WTC11 (cell line): ENCODE measurements around the gene FAM53B. TPM values are rescaled to one million over a fixed set of nuclear protein-coding genes. Genes with fewer than 3 reads are reported as not detected.
A peak's percentile ranks its signal among the peaks of the same experiment; 100 is the strongest.

Source experiments
- ATAC-seq: fragments of 200-7000 bp; cut with Tn5 transposase; 2 replicates; pipeline ENCODE4 v1.10.0; 2021; ENCODE audit warnings: mild to moderate bottlenecking, moderate library complexity
- CTCF ChIA-PET: fragments of 300-600 bp; sonication (Branson Sonifier 250); formaldehyde crosslinking; loops from one replicate; lab custom pipeline; 2021; ENCODE audit warnings: antibody characterized with exemption; lab: Charles Lee
- POLR2A ChIA-PET: fragments of 350-600 bp; sonication (Branson Sonifier 250); formaldehyde crosslinking; loops from one replicate; lab custom pipeline; 2021; ENCODE audit warnings: antibody characterized with exemption; lab: Charles Lee
- DNase-seq: peaks from one replicate; pipeline ENCODE4 v3.0.0; 2021; ENCODE audit warnings: low spot score
- H3K27ac Mint-ChIP-seq: 2 replicates; pipeline ENCODE4 v1.8.0; 2021; ENCODE audit warnings: mixed read lengths
- H3K27me3 Mint-ChIP-seq: 2 replicates; pipeline ENCODE4 v1.8.0; 2021; ENCODE audit warnings: low read depth, mild to moderate bottlenecking, moderate library complexity, mixed read lengths
- H3K36me3 Mint-ChIP-seq: 2 replicates; pipeline ENCODE4 v1.8.0; 2021; ENCODE audit warnings: mixed read lengths
- H3K4me1 Mint-ChIP-seq: 2 replicates; pipeline ENCODE4 v1.8.0; 2022; ENCODE audit warnings: mixed read lengths
- H3K4me3 Mint-ChIP-seq: 2 replicates; pipeline ENCODE4 v1.8.0; 2021; ENCODE audit warnings: mild to moderate bottlenecking, moderate library complexity, mixed read lengths
- H3K9me3 Mint-ChIP-seq: 2 replicates; pipeline ENCODE4 v1.8.0; 2021; ENCODE audit warnings: mixed read lengths
- ELF4 ChIP-seq: sonication (generic); formaldehyde crosslinking; IDR thresholded peaks from 2 replicates; pipeline ENCODE4 v1.8.1; 2022; ENCODE audit warnings: low read depth, mild to moderate bottlenecking, moderate library complexity, missing genetic modification reagents
- ETV6 ChIP-seq: sonication (generic); formaldehyde crosslinking; IDR thresholded peaks from 2 replicates; pipeline ENCODE4 v1.8.1; 2022; ENCODE audit warnings: mild to moderate bottlenecking, missing genetic modification reagents
- SMAD3 ChIP-seq: sonication (generic); formaldehyde crosslinking; IDR thresholded peaks from 2 replicates; pipeline ENCODE4 v1.8.0; 2022; ENCODE audit warnings: missing genetic modification reagents, mild to moderate bottlenecking, borderline replicate concordance
- SOX15 ChIP-seq: fragments of 250-450 bp; sonication (Bioruptor Pico); IDR thresholded peaks from 2 replicates; pipeline ENCODE4 v1.9.0; 2021; ENCODE audit warnings: mild to moderate bottlenecking
- SP1 ChIP-seq: sonication (generic); formaldehyde crosslinking; conservative IDR thresholded peaks from 2 replicates; pipeline ENCODE4 v1.8.1; 2022; ENCODE audit warnings: missing genetic modification reagents
- TEAD1 ChIP-seq: sonication (generic); formaldehyde crosslinking; IDR thresholded peaks from 2 replicates; pipeline ENCODE4 v1.8.0; 2022; ENCODE audit warnings: mild to moderate bottlenecking, missing genetic modification reagents
- ZNF396 ChIP-seq: fragments of 250-450 bp; sonication (Bioruptor Pico); IDR thresholded peaks from 2 replicates; pipeline ENCODE4 v1.8.0; 2021; ENCODE audit warnings: mild to moderate bottlenecking, moderate library complexity, borderline replicate concordance
- ZNF416 ChIP-seq: fragments of 250-450 bp; sonication (Bioruptor Pico); IDR thresholded peaks from 2 replicates; pipeline ENCODE4 v1.9.0; 2021; ENCODE audit warnings: mild to moderate bottlenecking, inconsistent platforms
- ZNF423 ChIP-seq: fragments of 250-450 bp; sonication (Bioruptor Pico); IDR thresholded peaks from 2 replicates; pipeline ENCODE4 v2.1.2; 2022; ENCODE audit warnings: mild to moderate bottlenecking, moderate library complexity
- total RNA-seq: library from RNA; stranded (reverse); gene quantifications from 3 replicates; pipeline ENCODE4 v1.2.3, GENCODE V29; 2021
- TF ChIP-seq, protein P1 (sequence below): sonication (generic); formaldehyde crosslinking; IDR thresholded peaks from 2 replicates; pipeline ENCODE4 v1.8.0; 2022; ENCODE audit warnings: missing genetic modification reagents
- TF ChIP-seq, protein P2 (sequence below): sonication (generic); formaldehyde crosslinking; IDR thresholded peaks from 2 replicates; pipeline ENCODE4 v1.8.1; 2023; ENCODE audit warnings: mild to moderate bottlenecking, missing genetic modification reagents, moderate library complexity
- TF ChIP-seq, protein P3 (sequence below): fragments of 250-450 bp; sonication (Bioruptor Pico); IDR thresholded peaks from 2 replicates; pipeline ENCODE4 v1.8.0; 2021; ENCODE audit warnings: mild to moderate bottlenecking
- TF ChIP-seq, protein P4 (sequence below): fragments of 250-450 bp; sonication (Bioruptor Pico); IDR thresholded peaks from 2 replicates; pipeline ENCODE4 v2.1.2; 2022; ENCODE audit warnings: mild to moderate bottlenecking, moderate library complexity
- TF ChIP-seq, protein P5 (sequence below): sonication (generic); formaldehyde crosslinking; IDR thresholded peaks from 2 replicates; pipeline ENCODE4 v1.8.0; 2022; ENCODE audit warnings: mild to moderate bottlenecking, missing genetic modification reagents
- TF ChIP-seq, protein P6 (sequence below): sonication (generic); formaldehyde crosslinking; IDR thresholded peaks from 2 replicates; pipeline ENCODE4 v1.8.1; 2022; ENCODE audit warnings: low read depth, mild to moderate bottlenecking, moderate library complexity, missing genetic modification reagents, borderline replicate concordance
- TF ChIP-seq, protein P7 (sequence below): sonication (generic); formaldehyde crosslinking; IDR thresholded peaks from 2 replicates; pipeline ENCODE4 v1.8.1; 2022; ENCODE audit warnings: low read depth, missing genetic modification reagents, borderline replicate concordance
- TF ChIP-seq, protein P8 (sequence below): sonication (generic); formaldehyde crosslinking; IDR thresholded peaks from 2 replicates; pipeline ENCODE4 v1.8.1; 2023; ENCODE audit warnings: mild to moderate bottlenecking, missing genetic modification reagents, moderate library complexity

FAM53B gene
- total RNA-seq, 1 experiment from 2014 or later = 21.3 TPM

DNA sequence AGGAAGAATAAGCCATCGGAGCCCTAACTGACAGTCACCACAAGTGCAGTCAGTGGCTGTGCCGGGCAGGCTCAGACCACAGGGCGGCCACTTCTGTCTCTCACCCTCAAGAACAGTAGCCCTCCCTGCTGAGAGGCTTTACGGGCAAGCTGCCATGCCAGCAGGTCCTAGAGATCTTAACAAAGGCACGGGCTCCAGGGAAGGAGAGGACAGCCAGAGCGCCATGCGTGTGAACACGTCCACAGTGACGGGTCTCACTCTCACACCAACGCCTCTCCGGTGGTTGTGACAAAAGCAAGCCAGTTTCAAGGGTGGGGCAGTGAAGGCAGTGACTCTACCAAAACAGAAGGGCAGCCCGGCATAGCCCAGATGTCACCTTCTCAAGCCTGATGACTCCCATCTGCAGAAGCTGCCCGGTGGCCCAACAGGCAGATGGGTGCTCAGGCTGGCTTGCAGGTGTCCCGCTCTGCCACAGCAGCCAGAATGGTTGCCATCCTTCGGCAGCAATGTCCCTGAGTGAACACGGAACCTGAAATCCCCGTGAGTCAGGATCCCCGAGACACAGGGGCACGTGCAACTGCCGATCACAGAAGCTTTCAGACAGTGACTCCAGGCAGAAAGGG, 102.0 kb downstream of the FAM53B start (continued):
- TF ChIP-seq, protein P1, sequence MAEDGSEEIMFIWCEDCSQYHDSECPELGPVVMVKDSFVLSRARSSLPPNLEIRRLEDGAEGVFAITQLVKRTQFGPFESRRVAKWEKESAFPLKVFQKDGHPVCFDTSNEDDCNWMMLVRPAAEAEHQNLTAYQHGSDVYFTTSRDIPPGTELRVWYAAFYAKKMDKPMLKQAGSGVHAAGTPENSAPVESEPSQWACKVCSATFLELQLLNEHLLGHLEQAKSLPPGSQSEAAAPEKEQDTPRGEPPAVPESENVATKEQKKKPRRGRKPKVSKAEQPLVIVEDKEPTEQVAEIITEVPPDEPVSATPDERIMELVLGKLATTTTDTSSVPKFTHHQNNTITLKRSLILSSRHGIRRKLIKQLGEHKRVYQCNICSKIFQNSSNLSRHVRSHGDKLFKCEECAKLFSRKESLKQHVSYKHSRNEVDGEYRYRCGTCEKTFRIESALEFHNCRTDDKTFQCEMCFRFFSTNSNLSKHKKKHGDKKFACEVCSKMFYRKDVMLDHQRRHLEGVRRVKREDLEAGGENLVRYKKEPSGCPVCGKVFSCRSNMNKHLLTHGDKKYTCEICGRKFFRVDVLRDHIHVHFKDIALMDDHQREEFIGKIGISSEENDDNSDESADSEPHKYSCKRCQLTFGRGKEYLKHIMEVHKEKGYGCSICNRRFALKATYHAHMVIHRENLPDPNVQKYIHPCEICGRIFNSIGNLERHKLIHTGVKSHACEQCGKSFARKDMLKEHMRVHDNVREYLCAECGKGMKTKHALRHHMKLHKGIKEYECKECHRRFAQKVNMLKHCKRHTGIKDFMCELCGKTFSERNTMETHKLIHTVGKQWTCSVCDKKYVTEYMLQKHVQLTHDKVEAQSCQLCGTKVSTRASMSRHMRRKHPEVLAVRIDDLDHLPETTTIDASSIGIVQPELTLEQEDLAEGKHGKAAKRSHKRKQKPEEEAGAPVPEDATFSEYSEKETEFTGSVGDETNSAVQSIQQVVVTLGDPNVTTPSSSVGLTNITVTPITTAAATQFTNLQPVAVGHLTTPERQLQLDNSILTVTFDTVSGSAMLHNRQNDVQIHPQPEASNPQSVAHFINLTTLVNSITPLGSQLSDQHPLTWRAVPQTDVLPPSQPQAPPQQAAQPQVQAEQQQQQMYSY = no peak
- TF ChIP-seq SMAD3 (CRISPR knock-in tag) (no peak), SOX15 (CRISPR knock-in tag) (no peak), TEAD1 (no peak)
- TF ChIP-seq, protein P2, sequence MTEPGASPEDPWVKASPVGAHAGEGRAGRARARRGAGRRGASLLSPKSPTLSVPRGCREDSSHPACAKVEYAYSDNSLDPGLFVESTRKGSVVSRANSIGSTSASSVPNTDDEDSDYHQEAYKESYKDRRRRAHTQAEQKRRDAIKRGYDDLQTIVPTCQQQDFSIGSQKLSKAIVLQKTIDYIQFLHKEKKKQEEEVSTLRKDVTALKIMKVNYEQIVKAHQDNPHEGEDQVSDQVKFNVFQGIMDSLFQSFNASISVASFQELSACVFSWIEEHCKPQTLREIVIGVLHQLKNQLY (CRISPR knock-in tag) = no peak
- TF ChIP-seq, protein P3, sequence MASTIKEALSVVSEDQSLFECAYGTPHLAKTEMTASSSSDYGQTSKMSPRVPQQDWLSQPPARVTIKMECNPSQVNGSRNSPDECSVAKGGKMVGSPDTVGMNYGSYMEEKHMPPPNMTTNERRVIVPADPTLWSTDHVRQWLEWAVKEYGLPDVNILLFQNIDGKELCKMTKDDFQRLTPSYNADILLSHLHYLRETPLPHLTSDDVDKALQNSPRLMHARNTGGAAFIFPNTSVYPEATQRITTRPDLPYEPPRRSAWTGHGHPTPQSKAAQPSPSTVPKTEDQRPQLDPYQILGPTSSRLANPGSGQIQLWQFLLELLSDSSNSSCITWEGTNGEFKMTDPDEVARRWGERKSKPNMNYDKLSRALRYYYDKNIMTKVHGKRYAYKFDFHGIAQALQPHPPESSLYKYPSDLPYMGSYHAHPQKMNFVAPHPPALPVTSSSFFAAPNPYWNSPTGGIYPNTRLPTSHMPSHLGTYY (CRISPR knock-in tag) = no peak

DNA sequence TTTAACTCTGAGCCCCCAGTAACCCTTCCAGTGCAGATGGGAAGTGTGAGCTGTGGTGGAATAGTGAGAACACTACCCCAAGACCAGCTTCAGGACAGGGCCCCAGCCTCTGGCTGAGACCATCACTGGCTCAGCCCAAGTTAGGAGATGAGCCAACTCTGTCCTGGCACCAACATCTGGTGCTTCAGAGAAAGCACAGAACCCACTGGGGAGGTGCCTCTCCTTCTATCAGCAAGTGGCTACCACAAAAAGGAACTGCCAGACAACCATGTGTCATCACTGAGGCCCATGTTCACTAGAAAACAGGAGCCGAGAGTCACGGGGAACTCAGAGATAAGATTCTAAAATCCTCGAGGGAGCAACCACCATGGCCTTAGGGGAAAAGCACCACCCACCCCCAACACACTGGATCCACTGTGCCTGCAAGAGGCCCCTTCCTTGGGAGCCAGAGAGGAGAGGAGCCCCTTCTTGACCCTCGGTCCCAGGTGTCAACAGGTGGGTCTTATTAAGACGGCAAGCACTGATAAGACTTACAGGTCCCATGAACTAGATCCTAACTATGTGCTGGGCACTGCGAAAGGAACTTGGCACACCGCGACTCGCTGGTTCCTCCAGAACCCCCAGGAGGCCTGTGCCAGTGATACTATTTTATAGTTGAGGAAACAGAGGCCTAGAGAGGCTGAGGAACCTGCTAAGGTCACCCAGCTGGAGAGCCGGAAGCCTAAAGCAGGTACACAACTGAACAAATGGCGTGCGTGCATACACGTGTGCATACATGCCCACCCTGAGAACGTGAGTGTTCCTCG, 102.7 kb downstream of the FAM53B start:
- no peaks in the 10 kb centered on the region for H3K9me3 Mint-ChIP-seq
- H3K4me3 Mint-ChIP-seq = no peak overlapping the region
- no peaks in the 10 kb centered on the region for H3K36me3 Mint-ChIP-seq
- no peaks in the 10 kb centered on the region for H3K27me3 Mint-ChIP-seq
- H3K27ac Mint-ChIP-seq = peak overlapping the region; percentile 43; the same call in 1 of the 2 replicates
- ChIA-PET CTCF (no interaction called here), POLR2A (no interaction called here)
- no peak for TF ChIP-seq ZNF423 (CRISPR knock-in tag)
- TF ChIP-seq, protein P4, sequence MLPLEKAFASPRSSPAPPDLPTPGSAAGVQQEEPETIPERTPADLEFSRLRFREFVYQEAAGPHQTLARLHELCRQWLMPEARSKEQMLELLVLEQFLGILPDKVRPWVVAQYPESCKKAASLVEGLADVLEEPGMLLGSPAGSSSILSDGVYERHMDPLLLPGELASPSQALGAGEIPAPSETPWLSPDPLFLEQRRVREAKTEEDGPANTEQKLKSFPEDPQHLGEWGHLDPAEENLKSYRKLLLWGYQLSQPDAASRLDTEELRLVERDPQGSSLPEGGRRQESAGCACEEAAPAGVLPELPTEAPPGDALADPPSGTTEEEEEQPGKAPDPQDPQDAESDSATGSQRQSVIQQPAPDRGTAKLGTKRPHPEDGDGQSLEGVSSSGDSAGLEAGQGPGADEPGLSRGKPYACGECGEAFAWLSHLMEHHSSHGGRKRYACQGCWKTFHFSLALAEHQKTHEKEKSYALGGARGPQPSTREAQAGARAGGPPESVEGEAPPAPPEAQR (CRISPR knock-in tag) = no peak
- TF ChIP-seq, protein P5, sequence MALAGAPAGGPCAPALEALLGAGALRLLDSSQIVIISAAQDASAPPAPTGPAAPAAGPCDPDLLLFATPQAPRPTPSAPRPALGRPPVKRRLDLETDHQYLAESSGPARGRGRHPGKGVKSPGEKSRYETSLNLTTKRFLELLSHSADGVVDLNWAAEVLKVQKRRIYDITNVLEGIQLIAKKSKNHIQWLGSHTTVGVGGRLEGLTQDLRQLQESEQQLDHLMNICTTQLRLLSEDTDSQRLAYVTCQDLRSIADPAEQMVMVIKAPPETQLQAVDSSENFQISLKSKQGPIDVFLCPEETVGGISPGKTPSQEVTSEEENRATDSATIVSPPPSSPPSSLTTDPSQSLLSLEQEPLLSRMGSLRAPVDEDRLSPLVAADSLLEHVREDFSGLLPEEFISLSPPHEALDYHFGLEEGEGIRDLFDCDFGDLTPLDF (CRISPR knock-in tag) = no peak
- no peak for TF ChIP-seq ZNF396
- no peak for TF ChIP-seq SP1 (CRISPR knock-in tag)
- no peak for TF ChIP-seq SMAD3 (CRISPR knock-in tag)
- TF ChIP-seq, protein P6, sequence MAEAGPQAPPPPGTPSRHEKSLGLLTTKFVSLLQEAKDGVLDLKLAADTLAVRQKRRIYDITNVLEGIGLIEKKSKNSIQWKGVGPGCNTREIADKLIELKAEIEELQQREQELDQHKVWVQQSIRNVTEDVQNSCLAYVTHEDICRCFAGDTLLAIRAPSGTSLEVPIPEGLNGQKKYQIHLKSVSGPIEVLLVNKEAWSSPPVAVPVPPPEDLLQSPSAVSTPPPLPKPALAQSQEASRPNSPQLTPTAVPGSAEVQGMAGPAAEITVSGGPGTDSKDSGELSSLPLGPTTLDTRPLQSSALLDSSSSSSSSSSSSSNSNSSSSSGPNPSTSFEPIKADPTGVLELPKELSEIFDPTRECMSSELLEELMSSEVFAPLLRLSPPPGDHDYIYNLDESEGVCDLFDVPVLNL (CRISPR knock-in tag) = no peak
- TF ChIP-seq, protein P7, sequence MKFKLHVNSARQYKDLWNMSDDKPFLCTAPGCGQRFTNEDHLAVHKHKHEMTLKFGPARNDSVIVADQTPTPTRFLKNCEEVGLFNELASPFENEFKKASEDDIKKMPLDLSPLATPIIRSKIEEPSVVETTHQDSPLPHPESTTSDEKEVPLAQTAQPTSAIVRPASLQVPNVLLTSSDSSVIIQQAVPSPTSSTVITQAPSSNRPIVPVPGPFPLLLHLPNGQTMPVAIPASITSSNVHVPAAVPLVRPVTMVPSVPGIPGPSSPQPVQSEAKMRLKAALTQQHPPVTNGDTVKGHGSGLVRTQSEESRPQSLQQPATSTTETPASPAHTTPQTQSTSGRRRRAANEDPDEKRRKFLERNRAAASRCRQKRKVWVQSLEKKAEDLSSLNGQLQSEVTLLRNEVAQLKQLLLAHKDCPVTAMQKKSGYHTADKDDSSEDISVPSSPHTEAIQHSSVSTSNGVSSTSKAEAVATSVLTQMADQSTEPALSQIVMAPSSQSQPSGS (CRISPR knock-in tag) = no peak
- no peak for TF ChIP-seq ELF4 (CRISPR knock-in tag)
- TF ChIP-seq ZNF416 (CRISPR knock-in tag) = no peak
- no peak for TF ChIP-seq ETV6 (CRISPR knock-in tag)
- TF ChIP-seq, protein P8, sequence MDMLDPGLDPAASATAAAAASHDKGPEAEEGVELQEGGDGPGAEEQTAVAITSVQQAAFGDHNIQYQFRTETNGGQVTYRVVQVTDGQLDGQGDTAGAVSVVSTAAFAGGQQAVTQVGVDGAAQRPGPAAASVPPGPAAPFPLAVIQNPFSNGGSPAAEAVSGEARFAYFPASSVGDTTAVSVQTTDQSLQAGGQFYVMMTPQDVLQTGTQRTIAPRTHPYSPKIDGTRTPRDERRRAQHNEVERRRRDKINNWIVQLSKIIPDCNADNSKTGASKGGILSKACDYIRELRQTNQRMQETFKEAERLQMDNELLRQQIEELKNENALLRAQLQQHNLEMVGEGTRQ (CRISPR knock-in tag) = no peak
- ATAC-seq (no peak), DNase-seq (no peak)
- peaks cover 5% of the 10 kb centered on the region for H3K4me1 Mint-ChIP-seq
